ENCODE measurements around the gene ZNF816.
"Not testable (repeated sequence)": the region's sequence is repeated elsewhere in the genome, so short reads cannot be mapped to it uniquely, and the experiment has no call there.

ZNF816 gene

DNA sequence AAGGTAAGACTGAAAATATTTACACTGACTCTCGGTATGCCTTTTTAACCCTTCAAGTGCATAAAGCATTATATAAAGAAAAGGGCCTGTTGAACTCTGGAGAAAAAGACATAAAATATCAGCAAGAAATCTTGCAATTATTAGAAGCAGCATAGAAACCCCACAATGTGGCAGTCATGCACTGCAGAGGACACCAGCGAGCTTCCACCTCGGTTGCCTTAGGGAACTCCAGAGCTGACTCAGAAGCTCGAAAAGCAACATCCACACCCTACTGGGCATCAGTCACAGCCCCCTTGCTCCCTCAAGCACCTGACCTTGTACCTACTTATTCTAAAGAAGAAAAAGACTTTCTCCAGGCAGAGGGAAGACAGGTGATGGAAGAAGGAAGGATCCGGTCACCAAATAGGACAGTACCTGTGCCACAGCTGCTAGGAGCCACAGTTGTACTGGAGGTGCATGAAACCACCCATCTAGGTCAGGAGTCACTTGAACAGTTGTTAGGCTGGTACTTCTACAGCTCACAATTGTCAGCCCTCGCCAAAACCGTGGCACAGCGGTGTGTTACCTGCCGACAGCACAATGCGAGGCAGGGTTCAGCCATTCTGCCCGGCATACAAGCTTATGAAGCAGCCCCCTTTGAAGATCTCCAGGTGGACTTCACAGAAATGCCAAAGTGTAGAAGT, 2.9 kb downstream of the ZNF816 start:
- no peak for DNase-seq

DNA sequence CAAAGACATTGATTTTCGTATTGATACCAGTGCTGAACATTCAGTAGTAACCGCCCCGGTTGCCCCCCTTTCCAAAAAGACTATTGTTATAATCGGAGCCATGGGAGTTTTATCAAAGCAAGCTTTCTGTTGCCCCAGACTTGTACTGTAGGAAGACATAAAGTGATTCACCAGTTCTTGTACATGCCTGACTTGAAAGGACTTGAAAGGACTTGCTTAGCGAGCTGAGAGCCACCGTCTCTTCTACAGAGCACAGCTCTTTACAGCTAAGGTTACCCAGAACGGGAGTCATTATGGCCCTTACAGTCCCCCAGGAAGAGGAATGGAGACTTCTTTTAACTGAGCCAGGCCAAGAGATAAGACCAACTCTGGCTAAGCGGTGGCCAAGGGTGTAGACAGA, 5.1 kb downstream of the ZNF816 start:
- DNase-seq = no peak

DNA sequence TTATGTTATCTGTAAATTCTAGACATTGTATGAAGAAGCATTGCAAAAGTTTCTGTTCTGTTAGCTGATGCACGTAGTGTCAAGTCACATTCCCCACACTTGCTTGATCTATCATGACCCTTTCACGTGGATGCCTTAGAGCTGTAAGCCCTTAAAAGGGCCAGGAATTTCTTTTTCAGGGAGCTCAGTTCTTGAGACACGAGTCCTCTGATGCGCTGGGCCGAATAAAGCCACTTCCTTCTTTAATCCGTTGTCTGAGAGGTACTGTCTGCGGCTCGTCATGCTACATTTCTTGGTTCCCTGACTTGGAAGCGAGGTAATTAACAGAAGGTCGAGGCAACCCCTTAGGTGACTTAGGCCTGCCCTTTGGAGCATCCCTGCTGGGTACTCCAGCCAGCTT, 5.8 kb downstream of the ZNF816 start:
- no peak for DNase-seq

DNA sequence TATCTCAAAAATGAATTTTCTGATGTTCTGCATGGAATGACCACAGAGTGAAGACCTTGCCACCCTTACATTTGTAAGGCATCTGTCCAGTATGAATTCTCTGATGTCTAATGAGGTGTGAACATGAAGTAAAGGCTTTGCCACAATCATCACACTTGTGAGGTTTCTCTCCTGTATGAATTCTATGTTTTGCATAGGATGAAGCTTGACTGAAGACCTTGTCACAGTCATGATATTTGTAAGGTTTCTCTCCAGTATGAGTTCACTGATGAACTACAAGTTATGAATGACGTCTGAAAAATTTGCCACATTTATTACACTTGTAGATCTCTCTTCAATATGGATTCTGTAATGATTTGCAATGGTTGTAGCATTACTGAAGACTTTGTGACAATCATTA, 13.3 kb downstream of the ZNF816 start:
- no peak for DNase-seq

DNA sequence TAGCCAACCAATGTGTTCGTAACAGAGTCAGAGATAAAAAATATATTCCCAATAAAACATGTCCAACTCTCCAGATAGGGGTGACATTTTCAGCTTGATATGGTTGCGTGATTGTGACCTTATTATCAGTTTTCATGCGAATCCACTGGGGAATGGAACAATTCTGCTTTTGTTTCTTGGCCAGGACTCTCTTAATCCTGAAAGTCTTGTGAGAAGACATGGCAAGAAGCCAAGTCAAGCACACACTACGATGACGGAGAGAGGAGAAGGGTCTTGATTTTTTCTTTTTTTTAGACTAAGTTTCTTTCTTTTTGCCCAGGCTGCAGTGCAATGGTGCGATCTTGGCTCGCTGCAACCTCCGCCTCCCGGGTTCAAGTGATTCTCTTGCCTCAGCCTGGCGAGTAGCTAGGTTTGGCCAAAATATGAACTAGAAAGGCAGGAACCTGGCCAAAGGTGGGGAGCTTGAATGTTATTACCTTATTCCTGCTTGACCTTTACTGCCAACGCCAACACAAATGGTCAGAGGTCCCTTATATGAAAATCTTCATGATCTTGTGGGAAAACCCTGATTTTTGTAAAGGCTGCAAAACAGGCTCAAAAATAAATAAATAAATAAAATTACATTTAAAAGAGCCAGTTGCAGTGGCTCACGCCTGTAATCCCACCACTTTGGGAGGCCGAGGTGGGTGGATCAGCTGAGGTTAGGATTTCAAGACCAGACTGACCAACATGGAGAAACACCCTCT, 14.5 kb downstream of the ZNF816 start:
- DNase-seq = no peak

DNA sequence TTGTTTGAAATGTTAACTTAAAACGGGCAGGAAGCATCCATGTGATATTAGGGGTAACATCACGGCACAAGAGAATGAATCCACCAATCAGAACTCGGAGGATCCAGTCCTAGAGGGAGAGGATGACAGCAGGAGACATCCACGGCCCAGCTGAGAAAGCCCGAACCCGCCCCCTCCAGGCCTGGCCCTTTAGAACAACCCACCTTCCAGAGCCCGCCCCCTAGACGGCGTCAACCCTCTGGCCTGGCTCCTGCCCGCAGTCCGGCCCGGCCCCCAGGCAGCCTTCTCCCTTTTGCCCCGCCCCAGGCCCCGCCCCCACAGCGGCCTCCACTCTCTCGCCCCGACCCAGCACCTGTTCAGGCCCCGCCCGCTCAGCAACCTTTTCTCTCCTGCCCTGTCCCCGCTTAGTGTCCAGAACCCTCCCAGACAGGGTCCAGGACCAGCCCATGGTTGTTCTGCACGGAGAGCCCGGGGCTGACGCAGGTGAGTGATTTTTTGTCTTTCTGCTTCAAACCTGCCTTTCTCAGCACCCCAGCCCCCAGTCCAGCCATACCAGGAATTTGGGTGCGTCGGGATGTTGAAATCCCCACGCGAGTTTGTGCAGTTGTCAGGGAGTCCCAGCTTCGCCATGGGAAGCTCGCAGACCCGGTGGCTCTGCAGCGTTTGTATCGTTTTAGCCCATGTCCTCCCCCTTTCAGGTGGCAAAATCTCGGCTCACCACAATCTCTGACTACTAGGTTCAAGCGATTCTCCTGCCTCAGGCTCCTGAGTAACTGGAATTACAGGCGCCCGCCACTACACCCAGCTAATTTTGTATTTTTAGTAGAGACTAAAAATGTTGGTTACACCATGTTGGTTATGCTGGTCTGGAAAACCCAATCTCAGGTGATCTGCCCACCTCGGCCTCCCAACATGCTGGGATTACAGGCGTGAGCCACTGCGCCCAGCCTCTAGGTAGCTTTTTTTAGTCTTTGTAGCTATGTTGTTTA, 16.1 kb downstream of the ZNF816 start:
- DNase-seq = no peak

DNA sequence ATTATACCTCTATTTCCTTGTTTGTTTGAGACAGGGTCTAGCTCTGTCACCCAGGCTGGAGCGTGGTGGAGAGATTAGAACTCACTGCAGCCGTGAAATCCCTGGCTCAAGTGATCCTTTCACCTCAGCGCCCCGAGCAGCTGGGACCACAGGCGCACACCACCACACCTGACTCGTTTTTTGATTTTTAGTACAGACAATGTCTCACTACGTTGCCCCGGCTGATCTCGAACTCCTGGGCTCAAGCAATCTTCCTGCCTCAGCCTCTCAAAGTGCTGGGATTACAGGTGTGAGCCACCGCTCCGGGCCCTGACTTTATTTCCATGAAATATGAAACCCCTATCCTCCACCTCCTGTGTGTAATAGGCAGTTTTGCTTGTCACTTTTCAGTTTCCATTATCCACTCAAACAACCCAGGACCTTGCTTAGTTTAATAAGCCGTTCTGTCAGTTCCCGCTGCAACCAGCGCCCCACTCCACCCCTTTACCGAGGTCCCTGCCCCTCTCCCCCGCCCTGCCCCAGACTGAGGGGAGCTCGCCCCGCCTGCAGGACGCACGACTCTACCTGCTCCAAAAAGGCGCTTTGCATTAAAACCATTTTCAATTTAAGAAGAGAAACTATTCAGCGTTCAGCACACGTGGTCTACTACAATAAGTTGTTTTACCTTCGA, 16.9 kb downstream of the ZNF816 start:
- DNase-seq = no peak

DNA sequence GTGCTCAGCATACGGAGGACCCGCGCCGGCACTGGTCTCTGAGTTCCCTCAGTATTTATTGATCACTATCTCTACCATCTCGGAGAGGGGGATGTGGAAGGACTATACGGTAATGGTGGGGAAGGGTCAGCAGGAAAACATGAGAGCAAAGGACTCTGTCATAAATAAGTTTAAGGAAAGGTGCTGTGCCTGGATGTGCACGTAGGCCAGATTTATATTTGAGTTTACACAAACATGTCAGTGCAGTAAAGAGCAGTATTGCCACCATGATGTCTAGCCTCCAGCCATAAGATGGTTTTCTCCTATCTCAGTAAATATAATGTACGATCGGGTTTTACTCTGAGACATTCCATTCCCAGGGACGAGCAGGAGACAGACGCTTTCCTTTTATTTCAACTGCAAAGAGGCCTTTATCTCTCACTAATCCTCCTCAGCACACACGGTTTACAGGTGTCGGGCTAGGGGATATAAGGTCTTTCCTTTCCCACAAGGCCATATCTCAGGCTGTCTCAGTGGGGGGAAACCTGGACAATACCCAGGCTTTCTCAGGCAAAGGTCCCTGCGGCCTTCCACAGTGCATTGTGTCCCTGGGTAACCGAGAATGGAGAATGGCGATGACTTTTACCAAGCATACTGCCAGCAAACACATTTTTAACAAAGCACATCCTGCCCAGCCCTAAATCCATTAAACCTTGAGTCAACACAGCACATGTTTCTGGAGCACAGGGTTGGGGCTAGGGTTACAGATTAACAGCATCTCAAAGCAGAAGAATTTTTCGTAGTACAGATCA, 17.8 kb downstream of the ZNF816 start:
- not testable (repeated sequence) for DNase-seq

DNA sequence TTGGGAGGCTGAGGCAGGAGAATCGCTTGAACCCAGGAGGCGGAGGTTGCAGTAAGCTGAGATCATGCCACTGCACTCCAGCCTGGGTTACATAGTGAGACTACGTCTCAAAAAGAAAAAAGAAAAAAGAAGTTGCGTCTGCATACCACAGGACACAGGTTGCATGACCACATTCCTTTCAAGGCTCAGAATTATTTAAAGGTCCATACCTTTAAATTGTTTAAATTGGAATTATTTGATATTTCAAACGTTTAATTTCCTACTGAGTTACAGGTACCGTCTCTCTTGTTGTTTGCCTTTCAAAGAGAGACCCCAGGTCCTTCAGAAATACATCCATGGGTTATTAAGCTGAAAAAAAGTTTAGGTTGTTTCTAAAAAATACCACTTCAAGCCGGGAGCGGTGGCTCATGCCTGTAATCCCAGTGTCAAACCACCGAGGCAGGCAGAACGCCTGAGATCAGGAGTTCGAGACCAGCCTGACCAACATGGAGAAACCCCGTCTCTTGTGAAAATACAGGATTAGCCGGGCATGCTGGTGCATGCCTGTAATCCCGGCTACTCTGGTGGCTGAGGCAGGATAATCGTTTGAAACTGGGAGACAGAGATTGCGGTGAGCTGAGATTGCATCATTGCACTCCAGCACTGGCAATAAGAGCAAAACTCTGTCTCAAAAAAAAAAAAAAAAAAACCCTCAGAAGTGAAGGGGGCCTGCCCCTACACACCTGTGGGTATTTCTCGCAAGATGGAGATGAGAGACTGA, 18.6 kb downstream of the ZNF816 start:
- DNase-seq = no peak

DNA sequence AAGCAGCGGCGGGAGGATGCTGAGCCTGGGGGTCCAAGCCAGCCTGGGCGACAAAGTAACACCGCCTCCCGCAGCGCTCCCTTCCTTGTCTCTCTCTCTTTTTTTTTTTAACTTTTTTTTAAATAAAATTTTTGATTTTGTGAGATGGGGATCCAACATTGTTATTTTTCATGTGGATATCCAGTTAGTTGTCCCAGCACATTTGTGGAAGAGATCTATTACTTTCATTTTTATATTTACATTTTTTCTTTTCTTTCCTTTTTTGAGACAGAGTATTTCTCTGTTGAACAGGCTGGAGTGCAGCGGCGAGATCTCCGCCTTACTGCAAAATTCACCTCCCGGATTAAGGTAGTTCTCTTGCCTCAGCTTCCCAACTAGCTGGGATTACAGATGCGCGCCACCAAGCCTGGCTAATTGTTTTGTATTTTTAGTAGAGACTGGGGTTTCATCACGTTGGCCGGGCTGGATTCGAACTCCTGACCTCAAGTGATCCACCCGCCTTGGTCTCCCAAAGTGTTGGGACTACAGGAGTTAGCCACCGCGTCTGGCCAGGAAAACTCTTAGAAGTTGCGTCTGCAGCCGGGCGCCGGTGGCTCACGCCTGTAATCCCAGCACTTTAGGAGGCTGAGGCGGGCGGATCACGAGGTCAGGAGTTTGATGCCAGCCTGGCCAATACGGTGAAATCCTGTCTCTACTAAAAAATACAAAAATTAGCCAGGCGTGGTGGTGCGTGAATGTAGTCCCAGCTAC, 19.4 kb downstream of the ZNF816 start:
- no peak for DNase-seq

DNA sequence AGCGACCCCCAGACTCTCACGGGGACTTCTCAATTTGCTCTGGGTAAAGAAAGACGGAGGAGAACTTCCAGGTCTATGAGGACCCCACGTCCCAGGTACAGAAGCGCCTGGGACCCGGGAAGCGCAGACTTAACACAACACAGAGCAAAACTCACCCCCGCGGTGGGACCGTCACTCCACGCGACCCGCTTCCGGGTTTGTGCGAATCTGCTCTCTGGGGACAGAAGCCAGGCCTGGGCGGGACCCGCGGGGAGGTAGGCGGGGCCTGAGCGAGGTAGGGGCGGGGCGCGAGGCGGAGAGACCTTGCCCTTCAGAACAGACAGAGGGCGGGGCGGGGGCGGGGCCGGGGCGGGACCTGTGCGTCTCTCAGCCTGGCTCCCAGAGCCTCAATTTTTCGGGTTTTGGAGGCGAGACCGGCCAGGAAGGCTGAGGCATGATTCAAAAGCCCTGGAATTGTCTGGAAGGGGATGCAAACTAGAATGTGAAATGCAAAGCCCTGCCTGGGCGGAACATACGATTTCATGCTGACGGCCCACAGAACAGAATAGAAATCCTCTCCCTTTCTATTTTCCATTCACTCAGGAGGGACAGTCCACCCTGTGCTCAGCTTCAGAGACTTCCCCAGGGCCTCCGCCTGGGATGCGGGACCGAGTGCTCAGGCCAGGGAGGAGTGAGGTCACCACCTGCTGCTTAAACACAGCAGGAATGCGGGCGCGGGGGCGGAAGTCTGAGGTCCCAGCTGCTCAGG, 20.1 kb downstream of the ZNF816 start:
- peak; percentile 87 for DNase-seq

DNA sequence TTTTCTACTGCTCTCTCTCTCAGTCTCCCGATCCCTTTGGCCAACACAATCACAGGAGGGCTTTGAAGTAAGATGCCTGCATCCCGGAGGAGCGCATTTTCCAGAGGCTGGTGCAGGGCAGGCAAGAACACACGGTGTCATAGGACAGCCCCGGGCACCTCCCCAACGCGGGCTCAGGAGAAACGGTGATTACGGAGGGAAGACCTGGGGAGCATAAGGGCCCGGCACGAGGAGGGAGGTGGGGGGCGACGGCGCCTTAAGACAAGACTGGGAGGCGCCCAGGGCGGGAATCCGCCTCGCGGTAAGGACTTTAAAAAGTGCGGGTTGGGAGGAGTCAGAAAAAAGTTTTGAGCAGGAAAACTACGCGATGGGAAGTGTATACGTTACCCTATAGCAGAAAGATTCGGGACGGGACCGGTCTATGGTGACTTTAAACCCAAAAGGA, 20.7 kb downstream of the ZNF816 start:
- peak; percentile 5 for DNase-seq

DNA sequence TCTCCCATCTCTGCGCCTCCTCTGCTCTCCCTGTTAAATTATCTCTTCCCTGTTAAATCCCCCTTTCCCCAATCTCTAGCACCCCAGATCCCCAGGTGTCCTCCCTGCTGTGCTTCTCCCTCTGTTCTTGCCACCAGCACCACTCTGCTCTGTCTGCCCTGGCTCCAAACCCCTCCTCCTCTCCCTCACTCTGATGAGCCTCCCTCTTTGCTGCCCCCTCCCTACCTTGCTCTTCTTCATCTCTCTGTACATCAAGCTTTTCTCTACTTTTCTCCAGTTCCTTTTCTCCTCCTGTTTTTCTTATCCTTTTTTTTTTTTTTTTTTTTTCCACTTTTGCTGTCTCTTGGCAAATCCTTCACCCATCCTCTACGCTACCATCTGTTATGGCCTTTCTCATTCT, 21.2 kb downstream of the ZNF816 start:
- DNase-seq = not testable (repeated sequence)

DNA sequence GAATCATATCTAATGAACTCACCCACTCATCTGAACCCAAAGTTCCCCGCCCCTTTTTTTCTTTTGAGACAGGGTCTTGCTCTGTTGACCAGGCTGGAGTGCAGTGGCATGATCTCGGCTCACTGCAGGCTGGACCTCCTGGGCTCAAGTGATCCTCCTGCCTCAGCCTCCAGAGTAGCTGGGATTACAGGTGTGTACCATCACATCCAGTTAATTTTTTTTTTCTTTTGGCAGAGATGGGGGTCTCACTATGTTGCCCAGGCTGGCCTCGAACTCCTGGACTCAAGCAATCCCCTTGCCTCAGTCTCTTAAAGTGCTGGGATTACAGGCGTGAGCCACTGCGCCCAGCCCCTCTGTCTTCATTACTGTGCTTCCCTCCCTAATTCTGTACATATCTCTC, 21.8 kb downstream of the ZNF816 start:
- not testable (repeated sequence) for DNase-seq

DNA sequence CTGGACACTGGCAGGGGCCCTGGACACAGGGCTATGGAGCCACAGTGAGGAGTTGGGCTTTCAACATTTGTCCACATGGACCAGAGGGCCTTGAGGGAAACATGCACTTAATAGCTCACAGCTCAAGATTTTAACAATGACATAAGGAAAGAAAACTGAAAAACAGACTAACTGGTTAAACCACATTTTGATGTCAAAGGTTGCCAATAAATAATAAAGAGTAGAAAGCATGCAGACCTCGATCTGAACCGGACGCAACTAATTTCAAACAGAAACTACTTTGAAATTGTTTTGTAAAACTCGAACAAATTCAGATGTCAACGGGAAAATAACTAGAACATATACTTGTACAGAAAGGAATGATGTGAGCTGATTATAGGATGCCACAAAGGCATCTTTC, 23.9 kb downstream of the ZNF816 start:
- DNase-seq = no peak

DNA sequence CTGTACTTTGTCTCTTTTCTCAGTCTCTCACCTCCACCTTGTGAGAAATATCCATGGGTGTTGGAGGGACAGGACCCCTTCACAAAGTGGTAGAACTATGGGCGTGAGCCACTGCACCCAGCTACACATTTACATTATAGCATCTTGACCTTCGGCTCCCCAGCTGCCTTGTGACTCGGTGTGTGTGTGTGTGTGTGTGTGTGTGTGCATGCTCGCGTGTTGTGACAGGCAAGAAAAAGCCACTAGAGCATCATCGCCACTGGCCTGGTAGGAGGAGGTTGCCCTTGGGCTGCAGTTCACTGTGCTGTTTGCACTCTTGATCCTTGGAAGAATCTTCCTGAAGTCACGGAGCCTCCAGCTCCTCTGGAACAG, 25.7 kb downstream of the ZNF816 start:
- DNase-seq = no peak

DNA sequence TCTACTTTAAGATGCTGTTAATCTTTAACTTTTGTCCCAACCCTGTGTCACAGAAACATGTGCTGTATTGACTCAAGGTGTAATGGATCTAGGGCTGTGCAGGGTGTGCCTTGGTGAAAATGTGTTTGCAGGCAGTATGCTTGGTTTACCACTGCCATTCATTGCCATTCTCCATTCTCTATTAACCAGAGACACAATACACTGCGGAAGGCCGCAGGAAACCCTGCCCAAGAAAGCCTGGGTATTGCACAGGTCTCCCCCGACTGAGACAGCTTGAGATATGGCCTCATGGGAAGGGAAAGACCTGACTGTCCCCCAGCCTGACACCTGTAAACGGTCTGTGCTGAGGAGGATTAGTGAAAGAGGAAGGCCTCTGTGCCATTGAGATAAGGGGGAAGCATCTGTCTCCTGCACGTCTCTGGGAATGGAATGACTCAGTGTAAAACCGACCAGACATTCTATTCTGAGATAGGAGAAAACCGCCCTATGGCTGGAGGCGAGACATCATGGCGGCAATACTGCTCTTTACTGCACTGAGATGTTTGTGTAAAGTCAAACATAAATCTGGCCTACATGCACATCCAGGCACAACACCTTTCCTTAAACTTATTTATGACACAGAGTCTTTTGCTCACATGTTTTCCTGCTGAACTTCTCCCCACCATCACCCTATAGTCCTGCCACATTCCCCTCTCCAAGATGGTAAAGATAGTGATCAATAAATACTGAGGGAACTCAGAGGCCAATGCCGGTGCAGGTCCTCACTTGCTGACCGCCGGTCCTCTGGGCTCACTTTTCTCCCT, 26.3 kb downstream of the ZNF816 start:
- no peak for DNase-seq

DNA sequence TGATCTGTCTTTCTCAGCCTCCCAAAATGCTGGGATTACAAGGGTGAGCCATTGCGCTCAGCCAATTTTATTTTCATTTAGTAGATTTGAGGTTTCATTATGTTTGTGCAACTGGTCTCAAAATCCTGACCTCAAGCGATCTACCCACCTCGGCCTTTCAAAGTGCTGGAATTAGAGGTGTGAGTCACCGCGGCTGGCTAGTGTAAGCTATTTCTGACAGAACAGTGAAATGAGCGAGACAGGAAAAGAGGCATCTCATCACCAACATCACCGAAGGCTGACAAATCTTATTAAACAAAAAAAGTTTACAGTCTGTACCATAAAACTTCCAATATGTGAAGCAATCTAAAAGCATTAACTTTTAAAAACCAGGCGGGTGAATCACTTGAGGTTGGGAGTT, 27.2 kb downstream of the ZNF816 start:
- DNase-seq = no peak

DNA sequence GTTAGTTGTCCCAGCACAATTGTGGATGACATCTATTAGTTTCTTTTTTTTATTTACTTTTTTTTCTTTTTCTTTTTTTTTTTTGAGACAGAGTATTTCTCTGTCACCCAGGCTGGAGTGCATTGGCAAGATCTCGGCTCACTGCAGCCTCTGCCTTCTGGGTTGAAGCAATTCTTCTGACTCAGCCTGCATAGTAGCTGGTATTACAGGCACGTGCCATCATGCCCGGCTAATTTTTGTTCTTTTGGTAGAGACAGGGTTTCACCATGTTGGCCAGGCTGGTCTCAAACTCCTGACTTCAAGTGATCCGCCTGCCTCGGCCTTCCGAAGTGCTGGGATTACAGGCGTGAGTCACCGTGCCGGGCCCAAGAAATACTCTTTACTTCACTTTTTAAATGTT, 38.0 kb downstream of the ZNF816 start:
- not testable (repeated sequence) for DNase-seq
